Glutamatergic neuron (in vitro differentiated cells): ENCODE measurements around the gene KIF26B. TPM values are rescaled to one million over a fixed set of nuclear protein-coding genes. Genes with fewer than 3 reads are reported as not detected.
A peak's percentile ranks its signal among the peaks of the same experiment; 100 is the strongest.

Experiments used
- DNase-seq: peaks from one replicate; pipeline ENCODE4 v3.0.0; 2022
- H3K27ac Mint-ChIP-seq: one replicate; pipeline ENCODE4 v1.8.0; 2020; ENCODE audit warnings: mild to moderate bottlenecking, mixed read lengths, inconsistent platforms; ENCODE audit not compliant: unreplicated experiment
- H3K27me3 Mint-ChIP-seq: one replicate; pipeline ENCODE4 v1.8.0; 2020; ENCODE audit warnings: mild to moderate bottlenecking, moderate library complexity, mixed read lengths, inconsistent platforms; ENCODE audit not compliant: unreplicated experiment
- H3K36me3 Mint-ChIP-seq: one replicate; pipeline ENCODE4 v1.8.0; 2020; ENCODE audit warnings: mild to moderate bottlenecking, mixed read lengths, inconsistent platforms; ENCODE audit not compliant: unreplicated experiment
- H3K4me1 Mint-ChIP-seq: one replicate; pipeline ENCODE4 v1.8.0; 2020; ENCODE audit warnings: mild to moderate bottlenecking, low read depth, mixed read lengths, inconsistent platforms; ENCODE audit not compliant: unreplicated experiment
- H3K4me3 Mint-ChIP-seq: one replicate; pipeline ENCODE4 v1.8.0; 2020; ENCODE audit warnings: mild to moderate bottlenecking, mixed read lengths, inconsistent platforms; ENCODE audit not compliant: unreplicated experiment
- H3K9me3 Mint-ChIP-seq: one replicate; pipeline ENCODE4 v1.8.0; 2020; ENCODE audit warnings: mild to moderate bottlenecking, moderate library complexity, mixed read lengths, inconsistent platforms; ENCODE audit not compliant: unreplicated experiment
- total RNA-seq: library from RNA; stranded (reverse); fragmentation: NEBNext Ultra II Directional; extraction: Animal tissue kit (Norgen Biotek cat#: 25700); gene quantifications from one replicate; pipeline ENCODE4 v1.2.1, GENCODE V29; 2021; ENCODE audit not compliant: unreplicated experiment
- TF ChIP-seq, protein P1 (sequence below): fragments of 200-600 bp; sonication (generic); IDR thresholded peaks from one replicate; pipeline ENCODE4 v1.5.0; 2021; ENCODE audit not compliant: partially characterized antibody, unreplicated experiment

KIF26B gene
- total RNA-seq, 1 donor from 2014 or later, result 2.4 TPM

DNA sequence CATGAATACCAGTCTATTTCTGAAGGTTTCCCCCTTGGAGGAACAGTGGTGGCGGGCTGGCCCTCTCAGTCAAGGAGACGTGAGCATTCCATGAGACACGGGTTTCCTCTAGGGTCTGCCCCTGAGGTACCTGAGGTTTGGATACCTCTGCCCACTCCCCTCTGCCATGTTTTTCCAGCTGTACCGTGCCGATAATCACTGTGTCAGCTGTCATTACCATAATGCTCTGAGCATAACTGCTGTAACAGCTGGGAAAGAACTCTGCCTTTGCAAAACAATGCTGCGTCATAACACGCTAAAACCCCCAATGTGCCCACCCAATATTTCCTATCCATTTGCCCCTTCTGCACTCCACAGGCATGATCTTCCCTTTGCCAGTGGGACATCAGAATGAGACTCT lies 425.1 kb downstream of the KIF26B start:
- peaks cover 4% of the 10 kb centered on the region for H3K9me3 Mint-ChIP-seq
- H3K27me3 Mint-ChIP-seq, result peaks cover 6% of the 10 kb centered on the region
- no peak for DNase-seq
- TF ChIP-seq, protein P1, sequence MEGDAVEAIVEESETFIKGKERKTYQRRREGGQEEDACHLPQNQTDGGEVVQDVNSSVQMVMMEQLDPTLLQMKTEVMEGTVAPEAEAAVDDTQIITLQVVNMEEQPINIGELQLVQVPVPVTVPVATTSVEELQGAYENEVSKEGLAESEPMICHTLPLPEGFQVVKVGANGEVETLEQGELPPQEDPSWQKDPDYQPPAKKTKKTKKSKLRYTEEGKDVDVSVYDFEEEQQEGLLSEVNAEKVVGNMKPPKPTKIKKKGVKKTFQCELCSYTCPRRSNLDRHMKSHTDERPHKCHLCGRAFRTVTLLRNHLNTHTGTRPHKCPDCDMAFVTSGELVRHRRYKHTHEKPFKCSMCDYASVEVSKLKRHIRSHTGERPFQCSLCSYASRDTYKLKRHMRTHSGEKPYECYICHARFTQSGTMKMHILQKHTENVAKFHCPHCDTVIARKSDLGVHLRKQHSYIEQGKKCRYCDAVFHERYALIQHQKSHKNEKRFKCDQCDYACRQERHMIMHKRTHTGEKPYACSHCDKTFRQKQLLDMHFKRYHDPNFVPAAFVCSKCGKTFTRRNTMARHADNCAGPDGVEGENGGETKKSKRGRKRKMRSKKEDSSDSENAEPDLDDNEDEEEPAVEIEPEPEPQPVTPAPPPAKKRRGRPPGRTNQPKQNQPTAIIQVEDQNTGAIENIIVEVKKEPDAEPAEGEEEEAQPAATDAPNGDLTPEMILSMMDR, result no peak
- no peak overlapping the region for H3K4me3 Mint-ChIP-seq
- no peaks in the 10 kb centered on the region for H3K36me3 Mint-ChIP-seq
- peaks cover 48% of the 10 kb centered on the region for H3K4me1 Mint-ChIP-seq
- H3K27ac Mint-ChIP-seq, result peak overlapping the region; percentile 14

DNA sequence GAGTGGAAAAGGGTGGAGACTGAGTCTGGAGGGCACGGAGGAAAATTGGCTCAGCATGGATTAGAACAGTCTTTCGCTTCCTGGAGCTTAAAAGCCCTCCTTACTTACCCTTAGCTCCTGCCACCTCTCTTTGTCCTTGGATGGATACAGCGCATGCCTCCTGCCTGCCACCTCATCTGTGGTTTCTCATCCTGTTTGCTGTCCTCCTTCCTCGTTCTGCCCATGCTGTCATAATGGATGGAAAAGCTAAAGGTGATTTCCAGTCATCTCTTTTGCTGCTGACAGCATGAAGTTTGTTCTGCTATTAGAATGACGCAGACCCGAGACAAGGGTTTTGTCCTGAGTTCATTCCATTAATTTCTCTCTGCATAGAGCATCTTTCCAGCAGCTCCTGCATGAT lies 425.9 kb downstream of the KIF26B start:
- no peaks in the 10 kb centered on the region for H3K36me3 Mint-ChIP-seq
- TF ChIP-seq, protein P1, result no peak
- no peak overlapping the region for H3K27ac Mint-ChIP-seq
- DNase-seq, result no peak
- H3K4me3 Mint-ChIP-seq, result no peak overlapping the region
- H3K9me3 Mint-ChIP-seq, result peaks cover 6% of the 10 kb centered on the region
- H3K27me3 Mint-ChIP-seq, result peaks cover 6% of the 10 kb centered on the region
- H3K4me1 Mint-ChIP-seq, result peaks cover 54% of the 10 kb centered on the region

DNA sequence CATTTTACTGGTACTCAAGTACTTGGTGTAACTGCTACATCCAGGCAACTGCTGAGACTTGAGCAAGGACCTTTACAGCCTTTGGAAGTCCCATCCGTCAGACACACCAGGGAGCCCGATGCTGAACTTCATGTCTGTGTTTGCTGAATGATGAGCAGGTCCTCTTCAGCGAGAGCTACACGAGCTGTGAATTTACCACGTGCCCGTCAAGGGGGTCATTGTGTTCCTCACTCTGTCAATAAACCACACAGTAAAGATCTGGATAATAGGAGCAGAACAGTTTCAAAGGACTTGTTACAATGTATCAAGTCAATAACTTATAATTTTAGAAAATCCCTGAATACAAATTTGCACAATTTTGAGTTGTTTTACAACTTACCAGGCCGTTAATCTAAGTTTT lies 427.2 kb downstream of the KIF26B start:
- H3K36me3 Mint-ChIP-seq, result no peaks in the 10 kb centered on the region
- H3K27me3 Mint-ChIP-seq, result peaks cover 6% of the 10 kb centered on the region
- peaks cover 6% of the 10 kb centered on the region for H3K9me3 Mint-ChIP-seq
- no peak overlapping the region for H3K4me3 Mint-ChIP-seq
- DNase-seq, result no peak
- peaks cover 44% of the 10 kb centered on the region for H3K4me1 Mint-ChIP-seq
- H3K27ac Mint-ChIP-seq, result no peak overlapping the region
- TF ChIP-seq, protein P1, result no peak

DNA sequence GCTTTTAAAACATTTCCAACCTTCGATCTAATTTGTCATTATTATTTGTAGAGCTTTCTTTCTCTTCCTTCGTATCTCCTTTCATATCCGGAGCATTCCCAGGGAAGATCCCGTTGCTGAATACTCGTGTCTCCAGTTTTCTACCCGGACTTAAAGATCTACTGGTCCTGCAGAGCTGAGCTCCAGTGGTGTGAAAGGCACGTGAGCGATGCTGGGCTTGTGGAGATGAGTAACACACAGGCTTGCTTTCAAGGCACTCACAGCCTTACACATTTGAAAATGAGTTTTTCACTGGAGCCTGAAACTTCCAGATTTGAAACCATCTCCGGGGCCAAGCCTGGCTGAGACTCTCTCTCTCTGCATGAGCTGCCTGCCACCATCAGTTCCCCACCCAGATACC lies 428.3 kb downstream of the KIF26B start:
- Mint-ChIP-seq H3K4me1 (peaks cover 41% of the 10 kb centered on the region), H3K9me3 (peaks cover 4% of the 10 kb centered on the region), H3K36me3 (no peaks in the 10 kb centered on the region), H3K4me3 (no peak overlapping the region), H3K27ac (no peak overlapping the region), H3K27me3 (peaks cover 2% of the 10 kb centered on the region)
- no peak for DNase-seq
- TF ChIP-seq, protein P1, result no peak

DNA sequence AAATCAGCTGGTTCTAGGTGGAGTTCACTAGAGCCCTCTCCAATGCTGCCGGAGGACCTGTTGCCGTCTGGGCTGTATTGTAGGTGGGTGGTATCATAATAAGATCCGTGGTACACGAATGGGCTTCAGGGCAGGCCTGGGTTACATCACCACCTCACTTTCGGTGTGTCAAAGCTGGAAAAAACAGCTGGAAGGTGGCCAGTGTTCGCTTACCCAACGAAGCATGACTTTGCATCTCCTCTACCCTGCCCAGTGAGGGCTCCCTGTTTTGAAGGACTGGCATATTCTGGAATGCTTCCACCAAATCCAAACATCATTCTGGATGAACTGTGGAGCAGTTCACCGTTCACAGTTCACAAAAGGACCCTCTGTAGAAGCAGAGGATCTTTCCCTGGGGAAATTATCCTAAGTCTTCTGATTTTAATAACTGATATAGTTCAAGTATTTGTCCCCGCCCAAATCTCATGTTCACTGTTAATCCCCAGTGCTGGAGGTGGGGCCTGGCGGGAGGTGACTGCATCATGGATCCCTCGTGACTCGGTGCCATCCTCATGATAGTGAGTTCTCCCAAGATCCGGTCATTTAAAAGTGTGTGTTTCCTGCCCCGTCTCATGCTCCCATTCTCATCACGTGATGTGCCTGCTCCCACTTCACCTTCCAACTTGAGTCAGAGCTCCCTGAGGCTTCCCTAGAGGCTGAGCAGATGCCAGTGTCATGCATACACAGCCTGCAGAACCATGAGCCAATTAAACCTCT lies 429.0 kb downstream of the KIF26B start:
- Mint-ChIP-seq H3K4me3 (peak overlapping the region; percentile 11), H3K9me3 (peaks cover 4% of the 10 kb centered on the region)
- TF ChIP-seq, protein P1, result no peak

More for the DNA sequence above, 429.0 kb downstream of the KIF26B start:
- no peak for DNase-seq
- Mint-ChIP-seq H3K4me1 (peaks cover 41% of the 10 kb centered on the region), H3K27me3 (peaks cover 2% of the 10 kb centered on the region), H3K27ac (peak overlapping the region; percentile 50), H3K36me3 (no peaks in the 10 kb centered on the region)
